GM21576 (cell line): ENCODE data around the gene ARTN.

ENCODE experiments used
- ATAC-seq: cut with Tn5 transposase; IDR thresholded peaks from one replicate; pipeline ENCODE4 v1.9.1; 2021; ENCODE audit warnings: mild to moderate bottlenecking, moderate library complexity; ENCODE audit not compliant: unreplicated experiment

ARTN gene

GRCh38 chr1:43947061-43947873, 13.7 kb downstream of the ARTN start:
- ATAC-seq: no peak

- ATAC-seq: no peak
These were observed 14.4 kb downstream of the ARTN start for GRCh38 chr1:43947874-43948437.

GRCh38 chr1:43949678-43950077, 16.1 kb downstream of the ARTN start:
- ATAC-seq: no peak

GRCh38 chr1:43951021-43951985, 17.7 kb downstream of the ARTN start:
- no peak for ATAC-seq

- no peak for ATAC-seq
These were observed 19.2 kb downstream of the ARTN start for GRCh38 chr1:43952731-43953346.

GRCh38 chr1:43953361-43953760, 19.8 kb downstream of the ARTN start:
- ATAC-seq: no peak

GRCh38 chr1:43954036-43954435, 20.4 kb downstream of the ARTN start:
- ATAC-seq: no peak

- no peak for ATAC-seq
These were observed 22.6 kb downstream of the ARTN start for GRCh38 chr1:43956234-43956633.

- ATAC-seq: no peak
These were observed 23.9 kb downstream of the ARTN start for GRCh38 chr1:43957407-43958040.

GRCh38 chr1:43958351-43959255, 25.0 kb downstream of the ARTN start:
- no peak for ATAC-seq

GRCh38 chr1:43960798-43961197, 27.2 kb downstream of the ARTN start:
- ATAC-seq: no peak

GRCh38 chr1:43961692-43962091, 28.1 kb downstream of the ARTN start:
- ATAC-seq: no peak

- no peak for ATAC-seq
These were observed 28.7 kb downstream of the ARTN start for GRCh38 chr1:43962324-43962723.

- ATAC-seq: no peak
These were observed 29.4 kb downstream of the ARTN start for GRCh38 chr1:43963006-43963405.

- no peak for ATAC-seq
These were observed 30.3 kb downstream of the ARTN start for GRCh38 chr1:43963890-43964289.

- no peak for ATAC-seq
These were observed 31.7 kb downstream of the ARTN start for GRCh38 chr1:43965316-43965715.

GRCh38 chr1:43968348-43968948, 34.8 kb downstream of the ARTN start:
- ATAC-seq: no peak

- no peak for ATAC-seq
These were observed 35.8 kb downstream of the ARTN start for GRCh38 chr1:43969416-43969745.

- peak; percentile 80 for ATAC-seq
These were observed 36.3 kb downstream of the ARTN start, which contains the start of gene DPH2 for GRCh38 chr1:43969746-43970466. DPH2 (plus strand) TSS chr1:43970010; CDS start chr1:43970176, 166 bp downstream.
